Panc1 (cell line): ENCODE data around the gene STXBP4. TPM values are rescaled to one million over a fixed set of nuclear protein-coding genes. Genes with fewer than 3 reads are reported as not detected.

ENCODE experiments used
- ATAC-seq: fragments of 200-7000 bp; cut with Tn5 transposase; 2 replicates; pipeline ENCODE4 v1.9.1; 2020; ENCODE audit warnings: mild to moderate bottlenecking, moderate library complexity
- BruUV-seq: library from RNA; stranded (reverse); fragments of 400-500 nt; replicated peaks from 2 replicates; lab custom pipeline; 2021; lab: Mats Ljungman, UMichigan
- CTCF ChIA-PET: fragments of 300-600 bp; sonication (Branson Sonifier 250); formaldehyde crosslinking; loops from one replicate; lab custom pipeline; 2022; ENCODE audit warnings: antibody characterized with exemption; lab: Charles Lee
- POLR2A ChIA-PET: fragments of 300-600 bp; sonication (Branson Sonifier 250); formaldehyde crosslinking; loops from one replicate; lab custom pipeline; 2022; ENCODE audit warnings: antibody characterized with exemption; lab: Charles Lee
- DNase-seq: peaks from one replicate; pipeline ENCODE4 v3.0.0-alpha.2; 2010; ENCODE audit warnings: low read depth, low spot score
- H3K27ac ChIP-seq: 2 replicates; pipeline ENCODE4 v1.5.1; 2011; ENCODE audit warnings: mild to moderate bottlenecking, low read length, inconsistent platforms
- H3K27me3 ChIP-seq: fragments of 200-500 bp; sonication (Bioruptor generic); 2 replicates; pipeline ENCODE4 v1.6.0; 2014; ENCODE audit warnings: low read length, inconsistent platforms; ENCODE audit not compliant: control insufficient read depth, insufficient read depth
- H3K36me3 ChIP-seq: fragments of 200-500 bp; sonication (Bioruptor generic); 2 replicates; pipeline ENCODE4 v1.5.1; 2014; ENCODE audit warnings: inconsistent platforms, mild to moderate bottlenecking, low read length, moderate library complexity; ENCODE audit not compliant: control insufficient read depth, insufficient read depth
- H3K4me1 ChIP-seq: 2 replicates; pipeline ENCODE4 v1.5.1; 2011; ENCODE audit warnings: inconsistent platforms, mild to moderate bottlenecking, low read length, moderate library complexity; ENCODE audit not compliant: control insufficient read depth, insufficient read depth
- H3K4me3 ChIP-seq, 2 experiments: 2 replicates each; pipeline ENCODE4 v1.5.1; 2011 to 2012; ENCODE audit warnings: low read depth in 2 of 2, low read length in 2 of 2, mild to moderate bottlenecking in 2 of 2, inconsistent platforms in 1 of 2, moderate library complexity in 1 of 2
- H3K9me3 ChIP-seq: fragments of 200-500 bp; sonication (Bioruptor generic); 2 replicates; pipeline ENCODE4 v1.5.1; 2014; ENCODE audit warnings: low read depth, mild to moderate bottlenecking, inconsistent platforms, low read length, moderate library complexity; ENCODE audit not compliant: control insufficient read depth, insufficient read depth
- POLR2AphosphoS5 ChIP-seq: IDR thresholded peaks from 2 replicates; pipeline ENCODE4 v1.6.1; 2012; ENCODE audit warnings: mild to moderate bottlenecking, low read depth, low read length, moderate library complexity
- SIN3A ChIP-seq: IDR thresholded peaks from 2 replicates; pipeline ENCODE4 v1.6.1; 2012; ENCODE audit warnings: low read depth, mild to moderate bottlenecking, low read length, moderate library complexity, borderline replicate concordance; ENCODE audit not compliant: insufficient read depth
- TCF7L2 ChIP-seq: IDR thresholded peaks from 2 replicates; pipeline ENCODE4 v1.6.1; 2011; ENCODE audit warnings: mild to moderate bottlenecking, low read depth, low read length, inconsistent platforms
- in situ Hi-C: cut with HindIII; loops from 2 replicates; pipeline ENCODE4 v1.10.0; 2016; ENCODE audit warnings: low sequenced_read_pairs, low pct_unique_long_range_greater_than_20kb
- intact Hi-C: fragments of 100-400 bp; cut with micrococcal nuclease; formaldehyde crosslinking; loops from one replicate; pipeline ENCODE4 v1.10.0; 2022; ENCODE audit not compliant: unreplicated experiment
- total RNA-seq: library from RNA; stranded (reverse); gene quantifications from one replicate; pipeline ENCODE4 v1.2.1, GENCODE V29; 2021; ENCODE audit not compliant: unreplicated experiment
- TF ChIP-seq, protein P1 (sequence below): fragments of 450-650 bp; IDR thresholded peaks from 2 replicates; pipeline ENCODE4 v1.5.1; 2017; ENCODE audit warnings: mild to moderate bottlenecking
- TF ChIP-seq, protein P2 (sequence below), 2 experiments: IDR thresholded peaks; 2 replicates each; pipeline ENCODE4 v1.6.1; 2011 to 2012; ENCODE audit warnings: low read depth in 2 of 2, control low read depth in 1 of 2, low read length in 1 of 2, mild to moderate bottlenecking in 1 of 2, moderate library complexity in 1 of 2; ENCODE audit not compliant: insufficient read depth in 1 of 2

Gene STXBP4
- total RNA-seq, 1 experiment from 2014 or later, result 12.8 TPM

DNA sequence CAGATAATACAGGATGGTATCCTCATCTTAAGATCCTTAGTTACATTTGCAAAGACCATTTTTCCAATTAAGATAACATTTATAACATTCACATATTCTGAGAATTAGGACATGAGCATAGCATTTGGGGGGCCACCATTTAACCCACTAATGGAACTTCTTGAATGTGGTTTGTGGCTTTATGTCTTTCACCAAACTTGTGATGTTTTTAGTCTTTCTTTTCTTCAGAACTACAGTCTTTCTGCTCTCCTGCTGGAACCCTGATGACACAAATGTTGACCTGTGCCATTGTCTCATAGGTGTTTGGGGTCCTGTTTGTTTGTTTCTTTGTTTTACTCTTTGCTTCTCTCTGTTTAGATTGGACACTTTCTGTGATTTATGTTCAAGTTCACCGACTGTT lies 23.3 kb upstream of the STXBP4 start:
- Histone ChIP-seq H3K4me1 (0 out of 2 replicates have a peak, but pooled peaks cover 4% of the 10 kb centered on the region), H3K4me3 (no peak overlapping the region), H3K36me3 (0 out of 2 replicates have a peak, but pooled peaks cover 4% of the 10 kb centered on the region), H3K9me3 (no peaks in the 10 kb centered on the region), H3K27ac (no peak overlapping the region), H3K27me3 (no peaks in the 10 kb centered on the region)
- DNase-seq (no peak), ATAC-seq (no peak)
- ChIA-PET POLR2A (no interaction called here), CTCF (no interaction called here)
- BruUV-seq, result no TSS peak
- intact Hi-C loops, result no loop called here
- in situ Hi-C loops, result no loop called here
- TF ChIP-seq SIN3A, result no peak
- TF ChIP-seq, protein P1, sequence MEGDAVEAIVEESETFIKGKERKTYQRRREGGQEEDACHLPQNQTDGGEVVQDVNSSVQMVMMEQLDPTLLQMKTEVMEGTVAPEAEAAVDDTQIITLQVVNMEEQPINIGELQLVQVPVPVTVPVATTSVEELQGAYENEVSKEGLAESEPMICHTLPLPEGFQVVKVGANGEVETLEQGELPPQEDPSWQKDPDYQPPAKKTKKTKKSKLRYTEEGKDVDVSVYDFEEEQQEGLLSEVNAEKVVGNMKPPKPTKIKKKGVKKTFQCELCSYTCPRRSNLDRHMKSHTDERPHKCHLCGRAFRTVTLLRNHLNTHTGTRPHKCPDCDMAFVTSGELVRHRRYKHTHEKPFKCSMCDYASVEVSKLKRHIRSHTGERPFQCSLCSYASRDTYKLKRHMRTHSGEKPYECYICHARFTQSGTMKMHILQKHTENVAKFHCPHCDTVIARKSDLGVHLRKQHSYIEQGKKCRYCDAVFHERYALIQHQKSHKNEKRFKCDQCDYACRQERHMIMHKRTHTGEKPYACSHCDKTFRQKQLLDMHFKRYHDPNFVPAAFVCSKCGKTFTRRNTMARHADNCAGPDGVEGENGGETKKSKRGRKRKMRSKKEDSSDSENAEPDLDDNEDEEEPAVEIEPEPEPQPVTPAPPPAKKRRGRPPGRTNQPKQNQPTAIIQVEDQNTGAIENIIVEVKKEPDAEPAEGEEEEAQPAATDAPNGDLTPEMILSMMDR, result no peak

DNA sequence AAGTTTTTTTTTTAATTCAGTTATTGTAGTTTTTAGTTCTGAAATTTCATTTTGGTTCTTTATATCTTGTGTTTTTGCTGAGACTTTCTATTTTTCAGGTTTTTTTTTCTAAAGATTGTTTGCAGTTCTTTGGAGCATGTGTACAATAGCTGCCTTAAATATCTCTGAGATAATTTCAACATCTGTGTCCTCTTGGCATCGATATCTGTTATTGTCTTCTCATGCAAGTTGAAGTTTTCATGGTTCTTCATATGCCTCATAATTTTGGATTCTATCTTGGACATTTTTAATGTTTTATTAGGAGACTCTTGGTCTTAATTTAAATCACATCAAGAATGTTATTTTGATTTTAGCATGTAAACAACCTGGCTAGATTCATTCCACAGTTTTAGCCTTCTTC lies 22.9 kb upstream of the STXBP4 start:
- intact Hi-C loops, result no loop called here
- TF ChIP-seq TCF7L2 (no peak), POLR2AphosphoS5 (no peak), SIN3A (no peak)
- TF ChIP-seq, protein P2, sequence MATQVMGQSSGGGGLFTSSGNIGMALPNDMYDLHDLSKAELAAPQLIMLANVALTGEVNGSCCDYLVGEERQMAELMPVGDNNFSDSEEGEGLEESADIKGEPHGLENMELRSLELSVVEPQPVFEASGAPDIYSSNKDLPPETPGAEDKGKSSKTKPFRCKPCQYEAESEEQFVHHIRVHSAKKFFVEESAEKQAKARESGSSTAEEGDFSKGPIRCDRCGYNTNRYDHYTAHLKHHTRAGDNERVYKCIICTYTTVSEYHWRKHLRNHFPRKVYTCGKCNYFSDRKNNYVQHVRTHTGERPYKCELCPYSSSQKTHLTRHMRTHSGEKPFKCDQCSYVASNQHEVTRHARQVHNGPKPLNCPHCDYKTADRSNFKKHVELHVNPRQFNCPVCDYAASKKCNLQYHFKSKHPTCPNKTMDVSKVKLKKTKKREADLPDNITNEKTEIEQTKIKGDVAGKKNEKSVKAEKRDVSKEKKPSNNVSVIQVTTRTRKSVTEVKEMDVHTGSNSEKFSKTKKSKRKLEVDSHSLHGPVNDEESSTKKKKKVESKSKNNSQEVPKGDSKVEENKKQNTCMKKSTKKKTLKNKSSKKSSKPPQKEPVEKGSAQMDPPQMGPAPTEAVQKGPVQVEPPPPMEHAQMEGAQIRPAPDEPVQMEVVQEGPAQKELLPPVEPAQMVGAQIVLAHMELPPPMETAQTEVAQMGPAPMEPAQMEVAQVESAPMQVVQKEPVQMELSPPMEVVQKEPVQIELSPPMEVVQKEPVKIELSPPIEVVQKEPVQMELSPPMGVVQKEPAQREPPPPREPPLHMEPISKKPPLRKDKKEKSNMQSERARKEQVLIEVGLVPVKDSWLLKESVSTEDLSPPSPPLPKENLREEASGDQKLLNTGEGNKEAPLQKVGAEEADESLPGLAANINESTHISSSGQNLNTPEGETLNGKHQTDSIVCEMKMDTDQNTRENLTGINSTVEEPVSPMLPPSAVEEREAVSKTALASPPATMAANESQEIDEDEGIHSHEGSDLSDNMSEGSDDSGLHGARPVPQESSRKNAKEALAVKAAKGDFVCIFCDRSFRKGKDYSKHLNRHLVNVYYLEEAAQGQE (IDR thresholded peaks at IDR 0.05; ENCODE audit: insufficient read depth in 1 of 2, low read depth in 2 of 2, low read length in 1 of 2), result no peak
- TF ChIP-seq, protein P1, result no peak
- H3K9me3 ChIP-seq, result no peaks in the 10 kb centered on the region
- ATAC-seq (no peak), DNase-seq (no peak)
- POLR2A ChIA-PET, result no interaction called here
- CTCF ChIA-PET, result no interaction called here
- BruUV-seq, result no TSS peak
- 0 out of 2 replicates have a peak, but pooled peaks cover 7% of the 10 kb centered on the region for H3K36me3 ChIP-seq
- 0 out of 2 replicates have a peak, but pooled peaks cover 4% of the 10 kb centered on the region for H3K4me1 ChIP-seq
- H3K27me3 ChIP-seq, result no peaks in the 10 kb centered on the region
- H3K27ac ChIP-seq, result no peak overlapping the region
- no peak overlapping the region for H3K4me3 ChIP-seq
- in situ Hi-C loops, result no loop called here
